ENCODE results near the gene ITPRIP. TPM values are rescaled to one million over a fixed set of nuclear protein-coding genes. Genes with fewer than 3 reads are reported as not detected.

ITPRIP gene
- total RNA-seq, 2 experiments from 2014 or later = 26.6 to 27.1 TPM

- ChIA-PET CTCF (interaction anchor here (0.6 to 13.8 kb wide), 3 partner anchors 10 to 35 kb away, joined by 3 to 303 read pairs (median 3); partner anchors contain the start of gene CFAP58), POLR2A (no interaction called here)
- DNase-seq (no peak), ATAC-seq (no peak)
- no peaks in the 10 kb centered on the region for H3K27me3 Mint-ChIP-seq (ENCODE audit: low read depth)
- H3K4me3 Mint-ChIP-seq = no peak overlapping the region
- H3K36me3 Mint-ChIP-seq (ENCODE audit: low read depth) = peaks cover 54% of the 10 kb centered on the region
- no peak overlapping the region for H3K27ac Mint-ChIP-seq
- H3K9me3 Mint-ChIP-seq (ENCODE audit: insufficient read depth) = no peaks in the 10 kb centered on the region
- peaks cover 46% of the 10 kb centered on the region for H3K4me1 Mint-ChIP-seq (ENCODE audit: low read depth)
Observed at GRCh38 chr10:104315486-104315921, 22.8 kb downstream of the ITPRIP start.

GRCh38 chr10:104314591-104315485 is 23.4 kb downstream of the ITPRIP start:
- Mint-ChIP-seq H3K36me3 (ENCODE audit: low read depth) (peaks cover 58% of the 10 kb centered on the region), H3K27me3 (ENCODE audit: low read depth) (no peaks in the 10 kb centered on the region)
- ATAC-seq = no peak

DNA sequence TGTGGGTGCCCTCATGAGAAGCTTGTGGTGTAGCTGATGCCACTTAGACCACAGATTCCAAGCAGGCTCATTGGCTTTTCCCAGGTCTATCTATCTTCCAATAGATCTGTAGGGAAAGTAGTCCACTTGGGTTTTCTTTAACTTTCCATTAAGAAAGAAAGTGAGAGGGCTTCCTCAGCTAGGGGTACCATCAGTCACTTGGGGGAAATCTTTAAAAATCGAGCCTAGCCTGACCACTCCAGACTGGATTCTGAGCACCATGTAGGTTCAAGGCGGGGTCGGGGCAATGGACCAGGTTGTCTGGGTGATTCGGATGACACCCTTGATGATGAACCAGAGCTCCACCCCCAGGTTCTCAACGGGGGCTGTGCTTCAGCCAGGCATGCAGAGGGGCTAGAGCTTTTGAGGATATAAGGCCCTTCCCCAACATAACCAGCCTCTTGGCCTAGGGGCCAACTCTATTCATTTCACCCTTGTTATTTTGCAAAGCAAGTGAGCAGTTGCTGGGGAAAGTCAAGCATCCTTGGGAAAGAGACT is 27.0 kb downstream of the ITPRIP start:
- H3K27ac Mint-ChIP-seq = no peak overlapping the region
- ChIA-PET POLR2A (interaction anchor here (0.6 to 1.0 kb wide), 5 partner anchors 11 to 27 kb away, joined by 3 to 5 read pairs (median 3); partner anchors contain the start of gene ITPRIP), CTCF (interaction anchor here (0.9 to 13.8 kb wide), 5 partner anchors 11 to 39 kb away, joined by 3 to 303 read pairs (median 5); partner anchors contain the start of genes CFAP58 and ITPRIP)
- H3K4me1 Mint-ChIP-seq (ENCODE audit: low read depth) = peaks cover 56% of the 10 kb centered on the region
- H3K4me3 Mint-ChIP-seq = no peak overlapping the region
- ATAC-seq (no peak), DNase-seq (no peak)
- H3K9me3 Mint-ChIP-seq (ENCODE audit: insufficient read depth) = no peaks in the 10 kb centered on the region
- H3K27me3 Mint-ChIP-seq (ENCODE audit: low read depth) = no peaks in the 10 kb centered on the region
- peaks cover 72% of the 10 kb centered on the region for H3K36me3 Mint-ChIP-seq (ENCODE audit: low read depth)

More at GRCh38 chr10:104314591-104315485, 23.4 kb downstream of the ITPRIP start:
- ChIA-PET CTCF (interaction anchor here (1.0 to 13.8 kb wide), 4 partner anchors 10 to 35 kb away, joined by 4 to 303 read pairs (median 17); partner anchors contain the start of gene CFAP58), POLR2A (no interaction called here)
- no peak for DNase-seq
- no peak overlapping the region for H3K4me3 Mint-ChIP-seq
- no peaks in the 10 kb centered on the region for H3K9me3 Mint-ChIP-seq (ENCODE audit: insufficient read depth)
- H3K27ac Mint-ChIP-seq = no peak overlapping the region
- peaks cover 47% of the 10 kb centered on the region for H3K4me1 Mint-ChIP-seq (ENCODE audit: low read depth)

GRCh38 chr10:104309980-104310978 is 28.0 kb downstream of the ITPRIP start:
- CTCF ChIA-PET = interaction anchor here (1.5 to 13.8 kb wide), 7 partner anchors 12 to 40 kb away, joined by 4 to 303 read pairs (median 24); partner anchors contain the start of genes CFAP58 and GSTO2
- Mint-ChIP-seq H3K27ac (no peak overlapping the region), H3K27me3 (ENCODE audit: low read depth) (peaks cover 4% of the 10 kb centered on the region), H3K4me1 (ENCODE audit: low read depth) (peaks cover 64% of the 10 kb centered on the region), H3K9me3 (ENCODE audit: insufficient read depth) (no peaks in the 10 kb centered on the region), H3K36me3 (ENCODE audit: low read depth) (peaks cover 67% of the 10 kb centered on the region), H3K4me3 (no peak overlapping the region)
- POLR2A ChIA-PET = interaction anchor here (1.0 to 5.2 kb wide), 3 partner anchors 11 to 28 kb away, joined by 3 to 50 read pairs (median 5); partner anchors contain the start of gene ITPRIP
- ATAC-seq = no peak
- no peak for DNase-seq

GRCh38 chr10:104308439-104308903 is 29.8 kb downstream of the ITPRIP start:
- H3K4me1 Mint-ChIP-seq (ENCODE audit: low read depth) = peaks cover 79% of the 10 kb centered on the region
- ChIA-PET POLR2A (interaction anchor here (1.9 to 5.2 kb wide), 2 partner anchors 13 to 30 kb away, joined by 7 to 50 read pairs; partner anchors contain the start of gene ITPRIP), CTCF (interaction anchor here (1.8 to 13.8 kb wide), 8 partner anchors 13 to 42 kb away, joined by 5 to 303 read pairs (median 43); partner anchors contain the start of genes CFAP58, GSTO2 and ITPRIP)
- H3K36me3 Mint-ChIP-seq (ENCODE audit: low read depth) = peaks cover 56% of the 10 kb centered on the region
- peak overlapping the region; percentile 87 for H3K27ac Mint-ChIP-seq
- peaks cover 4% of the 10 kb centered on the region for H3K27me3 Mint-ChIP-seq (ENCODE audit: low read depth)
- peak overlapping the region; percentile 49 for H3K4me3 Mint-ChIP-seq
- DNase-seq = peak; percentile 59
- no peaks in the 10 kb centered on the region for H3K9me3 Mint-ChIP-seq (ENCODE audit: insufficient read depth)
- ATAC-seq = peak; percentile 78

DNA sequence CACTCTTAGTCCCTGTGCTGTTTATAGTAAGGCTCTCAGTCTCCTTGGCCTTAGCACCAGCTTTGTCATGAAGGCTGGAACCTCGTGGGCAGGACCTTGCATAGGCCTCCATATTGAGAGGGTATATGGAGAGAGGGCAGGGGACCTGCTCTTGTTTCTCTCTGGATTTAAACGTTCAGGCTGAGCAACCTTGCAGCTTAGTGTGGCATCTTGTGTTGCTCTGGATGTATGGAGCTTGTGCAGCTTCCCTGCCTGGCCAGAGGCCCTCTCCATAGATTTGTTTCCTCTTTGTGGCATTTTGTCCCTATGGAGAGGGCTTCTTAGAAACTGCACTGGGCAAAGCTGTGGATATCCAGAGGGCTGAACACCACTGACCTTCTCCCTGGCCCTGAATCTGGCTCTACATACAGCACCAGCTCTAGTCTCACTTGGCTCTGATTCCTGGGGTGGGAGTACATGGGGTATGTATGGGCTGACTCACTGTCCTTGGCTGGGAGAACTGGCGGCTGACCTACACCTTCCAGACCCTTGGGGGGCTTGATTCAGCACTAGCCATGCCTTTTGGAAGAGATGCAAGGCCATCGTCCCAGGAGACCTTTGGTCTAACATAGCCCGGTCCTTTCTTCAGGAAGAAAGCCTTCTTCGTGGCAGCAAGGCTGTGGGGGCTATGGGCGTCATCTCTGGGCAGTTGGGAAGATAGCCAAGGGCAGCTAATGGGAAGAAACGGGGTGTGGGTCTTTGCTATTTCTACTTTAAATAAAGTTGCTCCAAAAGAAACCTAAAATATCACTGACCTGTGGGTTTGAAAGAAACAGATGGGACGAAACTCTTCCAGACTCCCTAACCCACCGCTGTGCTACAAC is 30.5 kb downstream of the ITPRIP start:
- Mint-ChIP-seq H3K4me1 (ENCODE audit: low read depth) (peaks cover 84% of the 10 kb centered on the region), H3K36me3 (ENCODE audit: low read depth) (peaks cover 55% of the 10 kb centered on the region), H3K27ac (peak overlapping the region; percentile 87), H3K9me3 (ENCODE audit: insufficient read depth) (peaks cover 6% of the 10 kb centered on the region), H3K27me3 (ENCODE audit: low read depth) (peaks cover 4% of the 10 kb centered on the region), H3K4me3 (peak overlapping the region; percentile 49)
- DNase-seq = no peak
- CTCF ChIA-PET = interaction anchor here (1.5 to 13.8 kb wide), 10 partner anchors 14 to 59 kb away, joined by 4 to 303 read pairs (median 39); partner anchors contain the start of genes CFAP58, GSTO2 and ITPRIP
- no peak for ATAC-seq
- POLR2A ChIA-PET = interaction anchor here (1.0 to 5.2 kb wide), 5 partner anchors 14 to 43 kb away, joined by 3 to 50 read pairs (median 4); partner anchors contain the start of genes GSTO2 and ITPRIP

DNA sequence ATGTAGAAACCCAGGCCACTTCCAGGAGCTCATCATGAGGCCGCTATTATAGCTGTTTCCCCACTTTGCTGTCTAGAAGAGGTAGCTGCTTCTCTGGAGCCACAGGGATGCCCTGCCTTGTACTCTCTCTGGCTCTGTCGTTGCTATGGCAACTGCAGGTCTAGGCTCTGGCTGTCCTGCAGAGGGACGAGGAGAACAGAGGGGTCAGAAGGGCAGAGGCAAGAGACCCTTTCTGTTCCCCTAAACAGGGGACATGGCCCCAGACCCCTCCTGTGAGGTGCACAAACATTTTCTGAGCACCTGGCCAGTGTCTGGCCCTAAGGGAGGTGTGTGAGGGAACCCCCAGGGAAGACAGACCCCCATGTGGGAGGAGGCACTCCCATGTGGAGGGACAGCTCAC is 31.4 kb downstream of the ITPRIP start:
- CTCF ChIA-PET = interaction anchor here (0.6 to 13.8 kb wide), 12 partner anchors 13 to 60 kb away, joined by 3 to 303 read pairs (median 34); partner anchors contain the start of genes CFAP58, GSTO2 and ITPRIP
- Mint-ChIP-seq H3K27ac (no peak overlapping the region), H3K27me3 (ENCODE audit: low read depth) (peaks cover 4% of the 10 kb centered on the region), H3K4me1 (ENCODE audit: low read depth) (peaks cover 80% of the 10 kb centered on the region), H3K4me3 (no peak overlapping the region), H3K36me3 (ENCODE audit: low read depth) (peaks cover 51% of the 10 kb centered on the region), H3K9me3 (ENCODE audit: insufficient read depth) (peaks cover 14% of the 10 kb centered on the region)
- no peak for ATAC-seq
- POLR2A ChIA-PET = interaction anchor here (1.0 to 5.2 kb wide), 4 partner anchors 23 to 44 kb away, joined by 3 to 50 read pairs (median 4); partner anchors contain the start of genes GSTO2 and ITPRIP
- no peak for DNase-seq

- DNase-seq = no peak
- Mint-ChIP-seq H3K4me1 (ENCODE audit: low read depth) (peaks cover 82% of the 10 kb centered on the region), H3K27ac (no peak overlapping the region), H3K36me3 (ENCODE audit: low read depth) (peaks cover 37% of the 10 kb centered on the region), H3K9me3 (ENCODE audit: insufficient read depth) (peaks cover 18% of the 10 kb centered on the region), H3K4me3 (no peak overlapping the region), H3K27me3 (ENCODE audit: low read depth) (peaks cover 4% of the 10 kb centered on the region)
- ATAC-seq = no peak
- ChIA-PET POLR2A (interaction anchor here (5.2 kb wide), 1 partner anchor 33 kb away, joined by 50 read pairs; the partner anchor contains the start of gene ITPRIP), CTCF (interaction anchor here (1.0 to 13.8 kb wide), 13 partner anchors 9 to 45 kb away, joined by 3 to 303 read pairs (median 30); partner anchors contain the start of genes CFAP58, GSTO2 and ITPRIP)
Observed at GRCh38 chr10:104304927-104305326, 33.3 kb downstream of the ITPRIP start.

- Mint-ChIP-seq H3K4me1 (ENCODE audit: low read depth) (peaks cover 77% of the 10 kb centered on the region), H3K27ac (no peak overlapping the region), H3K9me3 (ENCODE audit: insufficient read depth) (peaks cover 18% of the 10 kb centered on the region), H3K4me3 (no peak overlapping the region), H3K27me3 (ENCODE audit: low read depth) (peaks cover 4% of the 10 kb centered on the region), H3K36me3 (ENCODE audit: low read depth) (peaks cover 31% of the 10 kb centered on the region)
- POLR2A ChIA-PET = interaction anchor here (1.0 kb wide), 1 partner anchor 34 kb away, joined by 3 read pairs; the partner anchor contains the start of gene ITPRIP
- no peak for DNase-seq
- no peak for ATAC-seq
- CTCF ChIA-PET = interaction anchor here (1.1 to 13.8 kb wide), 10 partner anchors 10 to 49 kb away, joined by 3 to 303 read pairs (median 39); partner anchors contain the start of genes CFAP58, GSTO1, GSTO2 and ITPRIP
Observed at GRCh38 chr10:104304356-104304745, 33.9 kb downstream of the ITPRIP start.

Measured in activated CD8-positive, alpha-beta T cell treated with anti-CD3 and anti-CD28 coated beads, Interleukin-2, amount 10 ng/mL, durations not matched to agents 7 days and 5 days (primary cell).